Upper lobe of left lung (tissue), 6 donors: ENCODE results near the gene FBXW7. TPM values are rescaled to one million over a fixed set of nuclear protein-coding genes. Genes with fewer than 3 reads are reported as not detected.

Source experiments
- ATAC-seq, 2 donors: fragments of 200-7000 bp; cut with Tn5 transposase; one replicate each; pipeline ENCODE4 v1.9.1; 2022; ENCODE audit warnings: mild to moderate bottlenecking in 2 of 2, moderate library complexity in 2 of 2; ENCODE audit not compliant: low FRiP score in 2 of 2
- DNase-seq, 2 donors: peaks; one replicate each; pipeline ENCODE4 v3.0.0-alpha.2; 2019 to 2020
- H3K27ac ChIP-seq, 4 donors: fragments of 200-600 bp; sonication (generic); one replicate each; pipeline ENCODE4 v1.5.1; 2016 to 2019
- H3K27me3 ChIP-seq, 4 donors: fragments of 200-600 bp; sonication (generic); one replicate each; pipeline ENCODE4 v1.5.1; 2017 to 2019
- H3K36me3 ChIP-seq, 4 donors: fragments of 200-600 bp; sonication (generic); one replicate each; pipeline ENCODE4 v1.5.1; 2016 to 2019
- H3K4me1 ChIP-seq, 4 donors: fragments of 200-600 bp; sonication (generic); one replicate each; pipeline ENCODE4 v1.5.1; 2018 to 2019
- H3K4me3 ChIP-seq, 4 donors: fragments of 200-600 bp; sonication (generic); one replicate each; pipeline ENCODE4 v1.5.1; 2017 to 2019; ENCODE audit warnings: mild to moderate bottlenecking in 2 of 4, moderate library complexity in 1 of 4
- H3K9me3 ChIP-seq, 4 donors: fragments of 200-600 bp; sonication (generic); one replicate each; pipeline ENCODE4 v1.5.1; 2018 to 2019
- EP300 ChIP-seq, 4 donors: sonication (generic); formaldehyde crosslinking; IDR thresholded peaks; one replicate each; pipeline ENCODE4 v1.5.1; 2017; ENCODE audit warnings: antibody characterized with exemption in 4 of 4, control low read depth in 2 of 4
- POLR2A ChIP-seq, 4 donors: fragments of 450-650 bp; IDR thresholded peaks; one replicate each; pipeline ENCODE4 v1.5.1; 2016 to 2017; ENCODE audit warnings: antibody characterized with exemption in 4 of 4, mild to moderate bottlenecking in 2 of 4
- POLR2AphosphoS5 ChIP-seq, 2 donors: sonication (generic); formaldehyde crosslinking; IDR thresholded peaks; one replicate each; pipeline ENCODE4 v1.5.1; 2017; ENCODE audit warnings: antibody characterized with exemption in 2 of 2
- WGBS, 2 donors: methylation state at CpG; one replicate each; pipeline ENCODE4 v1.1.5; 2017 to 2018; 5-methylcytosine and 5-hydroxymethylcytosine counted together
- total RNA-seq, 6 donors: library from RNA; depleted of rRNA in 4 of 6; stranded (reverse); fragments of >200 nt in 4 of 6; gene quantifications; one replicate each; pipeline versions ENCODE4 v1.1.0 to v1.2.1, GENCODE V29; 2016 to 2021
- TF ChIP-seq, protein P1 (sequence below), 6 experiments: fragments of 450-650 bp in 4 of 6; fragments of 200-600 bp in 2 of 6; sonication (generic) in 2 of 6; IDR thresholded peaks; one replicate each; pipeline ENCODE4 v1.5.1; 2016 to 2019; ENCODE audit warnings: antibody characterized with exemption in 6 of 6
- donor health status: DM: no; HTN: no; CAD: no; lungs with moderate emphysema.
- donor health status: DM: no; HTN: yes; CAD: no; lungs with severe emphysema.

Gene FBXW7, protein sequence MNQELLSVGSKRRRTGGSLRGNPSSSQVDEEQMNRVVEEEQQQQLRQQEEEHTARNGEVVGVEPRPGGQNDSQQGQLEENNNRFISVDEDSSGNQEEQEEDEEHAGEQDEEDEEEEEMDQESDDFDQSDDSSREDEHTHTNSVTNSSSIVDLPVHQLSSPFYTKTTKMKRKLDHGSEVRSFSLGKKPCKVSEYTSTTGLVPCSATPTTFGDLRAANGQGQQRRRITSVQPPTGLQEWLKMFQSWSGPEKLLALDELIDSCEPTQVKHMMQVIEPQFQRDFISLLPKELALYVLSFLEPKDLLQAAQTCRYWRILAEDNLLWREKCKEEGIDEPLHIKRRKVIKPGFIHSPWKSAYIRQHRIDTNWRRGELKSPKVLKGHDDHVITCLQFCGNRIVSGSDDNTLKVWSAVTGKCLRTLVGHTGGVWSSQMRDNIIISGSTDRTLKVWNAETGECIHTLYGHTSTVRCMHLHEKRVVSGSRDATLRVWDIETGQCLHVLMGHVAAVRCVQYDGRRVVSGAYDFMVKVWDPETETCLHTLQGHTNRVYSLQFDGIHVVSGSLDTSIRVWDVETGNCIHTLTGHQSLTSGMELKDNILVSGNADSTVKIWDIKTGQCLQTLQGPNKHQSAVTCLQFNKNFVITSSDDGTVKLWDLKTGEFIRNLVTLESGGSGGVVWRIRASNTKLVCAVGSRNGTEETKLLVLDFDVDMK
- 100 to 1,000 TPM in 1 of 6 donors, 10 to 100 TPM in 5; 36.5 to 116 (median 52.5) TPM for total RNA-seq

GRCh38 chr4:152535903-152536544 is at the start of gene FBXW7:
TSS of gene FBXW7 (minus strand) at chr4:152536092. CDS start at chr4:152411803, 124,289 bp downstream.
- no peaks in the 10 kb centered on the region for H3K9me3 ChIP-seq
- peak within 1 kb of the TSS; percentile 95 to 97 (median 97) for H3K27ac ChIP-seq
- DNase-seq (peak; percentile 98 to 100), ATAC-seq (peak; percentile 97 to 98)
- H3K27me3 ChIP-seq: no peaks in the 10 kb centered on the region
- TF ChIP-seq EP300 (IDR thresholded peaks at IDR 0.05): peak in 1 of 4 donors; percentile 68
- TF ChIP-seq POLR2A (IDR thresholded peaks at IDR 0.05): peak in 3 of 4 donors; percentile 84 to 96 (median 94)
- TF ChIP-seq POLR2AphosphoS5 (IDR thresholded peaks at IDR 0.05): peak; percentile 84 to 91
- TF ChIP-seq, protein P1, sequence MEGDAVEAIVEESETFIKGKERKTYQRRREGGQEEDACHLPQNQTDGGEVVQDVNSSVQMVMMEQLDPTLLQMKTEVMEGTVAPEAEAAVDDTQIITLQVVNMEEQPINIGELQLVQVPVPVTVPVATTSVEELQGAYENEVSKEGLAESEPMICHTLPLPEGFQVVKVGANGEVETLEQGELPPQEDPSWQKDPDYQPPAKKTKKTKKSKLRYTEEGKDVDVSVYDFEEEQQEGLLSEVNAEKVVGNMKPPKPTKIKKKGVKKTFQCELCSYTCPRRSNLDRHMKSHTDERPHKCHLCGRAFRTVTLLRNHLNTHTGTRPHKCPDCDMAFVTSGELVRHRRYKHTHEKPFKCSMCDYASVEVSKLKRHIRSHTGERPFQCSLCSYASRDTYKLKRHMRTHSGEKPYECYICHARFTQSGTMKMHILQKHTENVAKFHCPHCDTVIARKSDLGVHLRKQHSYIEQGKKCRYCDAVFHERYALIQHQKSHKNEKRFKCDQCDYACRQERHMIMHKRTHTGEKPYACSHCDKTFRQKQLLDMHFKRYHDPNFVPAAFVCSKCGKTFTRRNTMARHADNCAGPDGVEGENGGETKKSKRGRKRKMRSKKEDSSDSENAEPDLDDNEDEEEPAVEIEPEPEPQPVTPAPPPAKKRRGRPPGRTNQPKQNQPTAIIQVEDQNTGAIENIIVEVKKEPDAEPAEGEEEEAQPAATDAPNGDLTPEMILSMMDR (IDR thresholded peaks at IDR 0.05): peak in 2 of 6 experiments; percentile 10 to 45
- H3K4me1 ChIP-seq: peaks cover 29 to 47% (median 34%) of the 10 kb centered on the region in 4 donors
- peak within 1 kb of the TSS; percentile 77 to 99 (median 95) for H3K4me3 ChIP-seq
- peaks cover 0 to 10% (median 4%) of the 10 kb centered on the region in 4 donors for H3K36me3 ChIP-seq
- WGBS, 2 donors: 0 to 1% methylated on average over 10 to 53 of the region's 63 CpGs

- H3K27me3 ChIP-seq: no peaks in the 10 kb centered on the region
- WGBS, 2 donors: 25 to 27% methylated on average over 7 of the region's 7 CpGs
- no peaks in the 10 kb centered on the region for H3K9me3 ChIP-seq
- no peak for TF ChIP-seq EP300 (IDR thresholded peaks at IDR 0.05)
- TF ChIP-seq POLR2AphosphoS5 (IDR thresholded peaks at IDR 0.05): no peak
- DNase-seq (peak in 1 of 2 donors; percentile 27), ATAC-seq (no peak)
- H3K27ac ChIP-seq: peak overlapping the region; percentile 5 to 65 (median 38)
- no peaks in the 10 kb centered on the region for H3K36me3 ChIP-seq
- peak overlapping the region in 2 of 4 donors; percentile 13 to 24 for H3K4me3 ChIP-seq
- H3K4me1 ChIP-seq: peaks cover 3 to 16% (median 7%) of the 10 kb centered on the region in 4 donors
These were observed 49.1 kb upstream of the FBXW7 start for GRCh38 chr4:152585023-152585441.

DNA sequence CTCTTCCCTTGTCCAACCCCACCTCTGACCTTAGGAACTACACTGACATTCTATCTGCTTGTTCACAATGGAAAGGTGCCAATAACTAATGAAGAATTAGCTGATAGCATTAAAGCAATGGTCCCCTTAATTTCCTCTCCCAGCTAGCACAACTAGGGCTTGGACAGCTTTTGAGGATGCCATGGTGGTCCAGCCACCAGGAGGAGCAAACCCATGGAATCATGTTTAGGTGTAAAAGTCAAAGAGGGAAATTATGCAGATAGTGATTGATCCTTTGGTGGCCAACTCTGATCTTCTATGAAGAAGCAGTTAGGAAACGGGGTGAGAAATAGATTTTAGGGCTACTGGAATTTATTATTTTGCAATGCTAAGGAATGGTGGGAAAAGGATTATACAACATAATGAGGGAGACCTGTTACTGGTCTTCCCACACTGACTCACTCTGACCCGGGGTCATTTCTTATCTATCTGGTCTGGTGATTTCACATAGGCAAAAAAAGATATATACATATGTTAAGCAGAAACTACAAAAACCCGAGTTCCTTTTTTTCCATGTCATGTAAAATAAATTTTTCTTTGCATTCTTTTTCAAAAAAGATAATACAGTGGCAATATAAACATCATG is 45.8 kb upstream of the FBXW7 start:
- no peaks in the 10 kb centered on the region for H3K36me3 ChIP-seq
- H3K4me3 ChIP-seq: no peak overlapping the region
- peaks cover 3 to 16% (median 7%) of the 10 kb centered on the region in 4 donors for H3K4me1 ChIP-seq
- no peak for DNase-seq
- no peaks in the 10 kb centered on the region for H3K27me3 ChIP-seq
- WGBS, 2 donors: 85 to 90% methylated on average over 3 of the region's 3 CpGs
- H3K27ac ChIP-seq: no peak overlapping the region
- no peak for TF ChIP-seq EP300 (IDR thresholded peaks at IDR 0.05)
- no peak for TF ChIP-seq POLR2A (IDR thresholded peaks at IDR 0.05)
- TF ChIP-seq, protein P1 (IDR thresholded peaks at IDR 0.05): no peak
- no peak for TF ChIP-seq POLR2AphosphoS5 (IDR thresholded peaks at IDR 0.05)
- no peak for ATAC-seq
- no peaks in the 10 kb centered on the region for H3K9me3 ChIP-seq

DNA sequence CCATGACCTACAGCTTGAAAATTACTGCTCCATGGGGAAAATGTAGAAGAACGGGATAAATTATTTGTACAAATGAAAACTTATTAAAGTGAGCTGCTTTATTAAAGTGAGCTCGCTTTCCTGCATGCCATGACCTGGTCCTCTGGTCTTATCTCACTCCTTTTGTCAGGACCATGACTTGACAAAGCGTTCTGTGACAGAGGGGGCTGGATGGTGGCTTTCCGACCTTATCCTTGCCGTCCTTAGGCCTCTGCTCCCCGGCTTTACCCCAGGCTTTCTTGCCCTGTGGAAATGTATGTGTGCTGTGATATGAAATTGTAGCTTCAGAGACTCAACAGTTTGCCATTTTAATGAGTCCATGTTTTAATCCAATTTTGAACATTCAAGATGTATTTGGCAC is 44.0 kb upstream of the FBXW7 start:
- peaks cover 0 to 5% (median 0%) of the 10 kb centered on the region in 4 donors for H3K4me1 ChIP-seq
- no peak for ATAC-seq
- 94 to 96% methylated on average over 6 of the region's 6 CpGs for WGBS, 2 donors

More for the DNA sequence above, 44.0 kb upstream of the FBXW7 start:
- no peak overlapping the region for H3K27ac ChIP-seq
- no peaks in the 10 kb centered on the region for H3K27me3 ChIP-seq
- H3K4me3 ChIP-seq: no peak overlapping the region
- TF ChIP-seq EP300 (IDR thresholded peaks at IDR 0.05) (no peak), POLR2AphosphoS5 (IDR thresholded peaks at IDR 0.05) (no peak), POLR2A (IDR thresholded peaks at IDR 0.05) (no peak)
- TF ChIP-seq, protein P1 (IDR thresholded peaks at IDR 0.05): no peak
- DNase-seq: no peak
- no peaks in the 10 kb centered on the region for H3K36me3 ChIP-seq
- H3K9me3 ChIP-seq: no peaks in the 10 kb centered on the region
